Upper lobe of right lung (tissue), 1 donor: ENCODE results near the gene LHCGR. TPM values are rescaled to one million over a fixed set of nuclear protein-coding genes. Genes with fewer than 3 reads are reported as not detected.

Experiments
- ATAC-seq: fragments of 200-7000 bp; cut with Tn5 transposase; one replicate; pipeline ENCODE4 v1.9.1; 2020; ENCODE audit warnings: mild to moderate bottlenecking, moderate library complexity
- DNase-seq: peaks from one replicate; pipeline ENCODE4 v3.0.0-alpha.2; 2020
- H3K27ac ChIP-seq: fragments of 200-600 bp; one replicate; pipeline ENCODE4 v1.8.0; 2022
- H3K27me3 ChIP-seq: fragments of 200-600 bp; one replicate; pipeline ENCODE4 v1.8.0; 2022; ENCODE audit warnings: mild to moderate bottlenecking
- H3K36me3 ChIP-seq: fragments of 200-600 bp; one replicate; pipeline ENCODE4 v1.8.0; 2022
- H3K4me1 ChIP-seq: fragments of 200-600 bp; one replicate; pipeline ENCODE4 v1.8.0; 2022
- H3K4me3 ChIP-seq: fragments of 200-600 bp; one replicate; pipeline ENCODE4 v1.8.0; 2022; ENCODE audit warnings: mild to moderate bottlenecking
- H3K9me3 ChIP-seq: fragments of 200-600 bp; one replicate; pipeline ENCODE4 v1.8.0; 2022
- intact Hi-C: fragments of 100-400 bp; cut with DNase I; formaldehyde crosslinking; loops from one replicate; pipeline ENCODE4 v1.11.0; 2022
- long read RNA-seq: library from polyadenylated mRNA; unstranded; transcript quantifications from one replicate; pipeline ENCODE4 v2.0.0, GENCODE V29; 2021
- total RNA-seq: library from RNA; stranded (reverse); fragmentation: NEBNext Ultra II Directional; extraction: Animal tissue kit (Norgen Biotek cat#: 25700); gene quantifications from one replicate; pipeline ENCODE4 v1.2.1, GENCODE V29; 2021
- TF ChIP-seq, protein P1 (sequence below): fragments of 200-600 bp; IDR thresholded peaks from one replicate; pipeline ENCODE4 v1.8.0; 2022; ENCODE audit warnings: antibody characterized with exemption
- donor health status: DM: no; HTN: yes; CAD: no; lungs with severe emphysema.

The LHCGR gene
- not detected for total RNA-seq
- long read RNA-seq = 0 reads

DNA sequence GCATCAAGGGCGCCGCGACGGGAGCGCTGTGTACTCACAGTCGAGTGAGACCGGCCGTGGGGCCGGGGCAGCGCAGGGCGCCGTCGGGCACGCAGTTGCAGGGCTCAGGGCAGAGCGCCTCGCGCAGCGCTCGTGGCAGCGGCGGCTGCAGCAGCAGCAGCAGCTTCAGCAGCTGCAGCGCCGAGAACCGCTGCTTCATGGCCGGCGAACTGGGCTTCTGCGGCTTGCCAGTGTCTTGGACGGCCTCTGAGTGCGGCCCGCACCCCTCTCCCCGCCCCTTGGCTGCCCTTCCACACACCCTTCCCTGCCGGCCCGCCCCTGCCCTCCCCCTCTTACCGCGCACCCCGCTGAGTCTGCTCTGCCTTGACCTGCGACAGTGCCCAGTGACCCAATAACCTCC is at the start of gene LHCGR:
Gene LHCGR (minus strand): TSS at position 252 of the 400 bp plus-strand sequence. CDS start 53 bp downstream, at position 199.
- no peak within 1 kb of the TSS for H3K27ac ChIP-seq
- H3K9me3 ChIP-seq = no peaks in the 10 kb centered on the region
- peaks cover 21% of the 10 kb centered on the region for H3K27me3 ChIP-seq
- TF ChIP-seq, protein P1, sequence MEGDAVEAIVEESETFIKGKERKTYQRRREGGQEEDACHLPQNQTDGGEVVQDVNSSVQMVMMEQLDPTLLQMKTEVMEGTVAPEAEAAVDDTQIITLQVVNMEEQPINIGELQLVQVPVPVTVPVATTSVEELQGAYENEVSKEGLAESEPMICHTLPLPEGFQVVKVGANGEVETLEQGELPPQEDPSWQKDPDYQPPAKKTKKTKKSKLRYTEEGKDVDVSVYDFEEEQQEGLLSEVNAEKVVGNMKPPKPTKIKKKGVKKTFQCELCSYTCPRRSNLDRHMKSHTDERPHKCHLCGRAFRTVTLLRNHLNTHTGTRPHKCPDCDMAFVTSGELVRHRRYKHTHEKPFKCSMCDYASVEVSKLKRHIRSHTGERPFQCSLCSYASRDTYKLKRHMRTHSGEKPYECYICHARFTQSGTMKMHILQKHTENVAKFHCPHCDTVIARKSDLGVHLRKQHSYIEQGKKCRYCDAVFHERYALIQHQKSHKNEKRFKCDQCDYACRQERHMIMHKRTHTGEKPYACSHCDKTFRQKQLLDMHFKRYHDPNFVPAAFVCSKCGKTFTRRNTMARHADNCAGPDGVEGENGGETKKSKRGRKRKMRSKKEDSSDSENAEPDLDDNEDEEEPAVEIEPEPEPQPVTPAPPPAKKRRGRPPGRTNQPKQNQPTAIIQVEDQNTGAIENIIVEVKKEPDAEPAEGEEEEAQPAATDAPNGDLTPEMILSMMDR = no peak
- H3K4me1 ChIP-seq = no peaks in the 10 kb centered on the region
- ATAC-seq (peak; percentile 77), DNase-seq (peak; percentile 71)
- intact Hi-C loops = no loop called here
- no peak within 1 kb of the TSS for H3K4me3 ChIP-seq
- no peaks in the 10 kb centered on the region for H3K36me3 ChIP-seq

DNA sequence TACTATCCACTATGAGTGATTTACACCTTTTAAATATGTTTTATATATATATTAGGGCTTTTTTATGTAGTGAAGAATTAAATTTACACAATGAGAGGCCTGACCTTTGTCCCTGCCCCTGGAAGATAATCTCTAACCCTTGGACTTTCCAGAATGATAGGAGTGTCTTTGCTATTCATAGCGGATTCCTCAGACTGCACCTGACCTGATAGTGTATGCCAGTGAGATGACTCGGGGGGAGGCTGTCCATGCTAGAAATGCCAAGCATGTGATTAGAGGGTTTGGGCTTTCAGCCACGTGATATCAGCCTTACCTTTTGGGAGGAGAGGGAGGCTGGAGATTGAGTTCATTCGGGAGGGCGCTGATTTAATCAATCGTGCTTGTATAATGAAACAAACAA is 44.1 kb upstream of the LHCGR start:
- Histone ChIP-seq H3K4me3 (no peak overlapping the region), H3K27ac (no peak overlapping the region), H3K36me3 (no peaks in the 10 kb centered on the region), H3K9me3 (no peaks in the 10 kb centered on the region), H3K4me1 (no peaks in the 10 kb centered on the region), H3K27me3 (no peaks in the 10 kb centered on the region)
- intact Hi-C loops = no loop called here
- DNase-seq = no peak
- TF ChIP-seq, protein P1 = no peak
- no peak for ATAC-seq

DNA sequence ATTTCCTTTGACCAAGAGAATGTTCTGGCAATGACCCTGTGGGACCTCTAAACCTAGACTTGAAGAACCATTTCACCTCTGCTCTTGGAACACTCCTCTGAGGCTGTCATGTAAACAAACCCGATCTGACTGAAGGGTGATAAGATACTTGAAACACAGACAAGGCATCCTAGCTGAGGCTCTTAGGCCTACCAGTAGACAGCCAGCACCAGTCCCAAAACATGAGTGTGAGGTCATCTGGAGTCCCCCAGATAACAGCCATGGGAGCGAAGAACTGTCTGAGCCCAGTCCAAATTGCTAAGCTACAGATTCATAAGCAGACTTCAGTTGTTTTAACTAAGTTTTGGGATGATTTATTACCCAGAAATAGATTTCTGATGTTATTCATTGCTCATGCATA is 39.5 kb upstream of the LHCGR start:
- DNase-seq (no peak), ATAC-seq (no peak)
- Histone ChIP-seq H3K4me3 (no peak overlapping the region), H3K9me3 (no peaks in the 10 kb centered on the region), H3K27ac (no peak overlapping the region), H3K4me1 (no peaks in the 10 kb centered on the region), H3K27me3 (no peaks in the 10 kb centered on the region), H3K36me3 (no peaks in the 10 kb centered on the region)
- intact Hi-C loops = no loop called here
- TF ChIP-seq, protein P1 = no peak

DNA sequence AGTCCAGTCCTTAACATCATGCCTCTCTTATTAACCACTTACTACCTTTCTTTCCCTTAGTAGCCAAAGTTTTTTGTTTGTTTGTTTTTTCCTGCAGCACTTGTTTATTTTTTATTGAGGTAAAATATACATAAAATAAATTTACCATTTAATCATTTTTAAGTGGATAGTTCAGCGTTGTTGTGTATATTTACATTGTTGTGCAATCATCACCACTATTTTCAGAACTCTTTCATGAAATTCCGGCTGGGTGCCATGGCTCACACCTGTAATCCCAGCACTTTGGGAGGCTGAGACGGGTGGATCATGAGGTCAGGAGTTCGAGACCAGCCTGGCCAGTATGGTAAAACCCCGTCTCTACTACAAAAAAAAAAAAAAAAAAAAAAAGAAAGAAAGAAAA is 38.1 kb upstream of the LHCGR start:
- DNase-seq (no peak), ATAC-seq (no peak)
- no peak overlapping the region for H3K4me3 ChIP-seq
- H3K27me3 ChIP-seq = no peaks in the 10 kb centered on the region
- no peaks in the 10 kb centered on the region for H3K9me3 ChIP-seq
- no peak overlapping the region for H3K27ac ChIP-seq
- TF ChIP-seq, protein P1 = no peak
- H3K36me3 ChIP-seq = no peaks in the 10 kb centered on the region
- intact Hi-C loops = no loop called here
- H3K4me1 ChIP-seq = no peaks in the 10 kb centered on the region

DNA sequence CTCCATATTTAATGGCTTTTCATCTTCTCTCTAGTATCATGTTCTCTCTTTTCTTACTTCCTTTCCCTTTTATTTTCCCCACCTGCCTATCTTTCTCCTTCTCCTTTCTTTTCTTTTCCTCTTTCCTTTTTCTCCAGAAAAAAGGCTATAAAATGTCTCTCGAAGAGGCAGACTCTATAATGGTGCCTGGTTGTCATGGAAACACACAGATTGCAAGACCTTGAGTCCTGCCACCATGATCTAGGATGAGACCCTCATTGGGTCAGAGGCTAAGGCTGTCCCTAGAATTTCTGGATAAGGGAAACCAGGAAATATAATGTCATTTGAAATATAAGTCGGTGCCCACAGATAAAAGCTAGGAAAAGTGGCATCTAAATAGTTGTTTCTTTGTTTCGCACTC is 36.5 kb upstream of the LHCGR start:
- Histone ChIP-seq H3K4me1 (no peaks in the 10 kb centered on the region), H3K27ac (no peak overlapping the region), H3K9me3 (no peaks in the 10 kb centered on the region), H3K36me3 (no peaks in the 10 kb centered on the region), H3K27me3 (no peaks in the 10 kb centered on the region), H3K4me3 (no peak overlapping the region)
- TF ChIP-seq, protein P1 = no peak
- ATAC-seq (no peak), DNase-seq (no peak)
- intact Hi-C loops = no loop called here
